ENCODE measurements around the gene TOP3B. TPM values are rescaled to one million over a fixed set of nuclear protein-coding genes. Genes with fewer than 3 reads are reported as not detected.

TOP3B gene
- polyA plus RNA-seq, 1 donor from 2014 or later = 33.7 TPM

DNA sequence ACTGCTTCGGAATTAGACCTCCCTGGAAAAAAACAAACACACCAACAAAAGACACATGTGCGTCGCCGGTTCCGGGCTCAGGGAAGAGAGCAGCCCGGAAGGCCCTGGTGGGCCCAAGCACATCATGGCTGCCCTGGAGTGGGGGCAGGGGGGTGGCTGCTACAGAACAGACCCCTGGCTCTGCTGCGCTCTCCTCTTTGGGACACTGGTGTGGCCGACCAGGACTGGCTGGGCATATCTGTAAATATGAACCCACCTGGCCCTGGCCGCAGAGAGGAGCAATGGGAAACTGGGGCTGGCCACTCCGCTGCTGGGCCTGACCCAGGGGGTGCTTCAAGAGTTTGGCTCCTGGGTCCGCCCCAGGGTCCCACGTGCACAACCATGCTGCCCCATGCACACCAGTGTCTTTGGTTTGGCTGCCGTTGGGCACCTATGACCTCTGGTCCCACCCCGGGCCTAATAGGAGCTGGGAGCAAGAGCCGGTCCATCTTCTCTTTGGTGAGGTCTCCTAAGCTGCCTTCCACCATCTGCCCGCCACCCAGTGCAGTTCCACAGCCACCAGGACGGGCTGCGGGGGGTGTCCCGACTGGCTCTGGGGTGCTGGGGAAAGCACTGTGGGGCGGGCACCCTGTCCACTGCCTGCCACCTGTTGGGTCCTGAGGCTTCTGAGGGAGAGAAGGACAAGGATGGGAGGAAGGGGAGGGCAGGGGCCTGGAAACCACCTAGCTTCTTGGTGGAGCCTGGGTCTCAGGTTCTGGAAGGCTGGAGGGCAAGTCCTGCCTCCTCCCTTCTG lies 60.0 kb downstream of the TOP3B start:
- Histone ChIP-seq H3K4me2 (ENCODE audit: low read length) (no peak overlapping the region), H3F3A (ENCODE audit: insufficient read depth, low read length, poor library complexity, severe bottlenecking) (no peaks in the 10 kb centered on the region), H3K9me3 (ENCODE audit: low read length) (no peaks in the 10 kb centered on the region), H3K9me2 (ENCODE audit: insufficient read depth, low read length) (no peaks in the 10 kb centered on the region), H3K79me2 (replicated peaks; ENCODE audit: insufficient read depth, low read length) (no peaks in the 10 kb centered on the region), H3K36me3 (ENCODE audit: insufficient read depth, low read length) (no peaks in the 10 kb centered on the region), H3K9ac (ENCODE audit: low read length) (no peak overlapping the region), H2AFZ (ENCODE audit: low read depth, low read length) (no peak overlapping the region), H3K4me3 (ENCODE audit: low read length) (no peak overlapping the region), H4K20me1 (ENCODE audit: insufficient read depth) (no peaks in the 10 kb centered on the region), H3K27me3 (ENCODE audit: insufficient read depth, low read depth, low read length) (no peaks in the 10 kb centered on the region), H3K27ac (ENCODE audit: low read length) (no peak overlapping the region)
- no peak for TF ChIP-seq EP300 (conservative IDR thresholded peaks at IDR 0.05; ENCODE audit: poor library complexity, severe bottlenecking)
- no peak for TF ChIP-seq EZH2 (IDR thresholded peaks at IDR 0.05; ENCODE audit: borderline replicate concordance, insufficient read depth, low read length, poor library complexity, severe bottlenecking)
- no peak for TF ChIP-seq TAF1 (IDR thresholded peaks at IDR 0.05; ENCODE audit: low read depth)
- no peak for TF ChIP-seq SMC3 (conservative IDR thresholded peaks at IDR 0.05; ENCODE audit: poor library complexity)
- no peak for TF ChIP-seq CTCF (IDR thresholded peaks at IDR 0.05; ENCODE audit: poor library complexity, severe bottlenecking)
- TF ChIP-seq, protein P1, sequence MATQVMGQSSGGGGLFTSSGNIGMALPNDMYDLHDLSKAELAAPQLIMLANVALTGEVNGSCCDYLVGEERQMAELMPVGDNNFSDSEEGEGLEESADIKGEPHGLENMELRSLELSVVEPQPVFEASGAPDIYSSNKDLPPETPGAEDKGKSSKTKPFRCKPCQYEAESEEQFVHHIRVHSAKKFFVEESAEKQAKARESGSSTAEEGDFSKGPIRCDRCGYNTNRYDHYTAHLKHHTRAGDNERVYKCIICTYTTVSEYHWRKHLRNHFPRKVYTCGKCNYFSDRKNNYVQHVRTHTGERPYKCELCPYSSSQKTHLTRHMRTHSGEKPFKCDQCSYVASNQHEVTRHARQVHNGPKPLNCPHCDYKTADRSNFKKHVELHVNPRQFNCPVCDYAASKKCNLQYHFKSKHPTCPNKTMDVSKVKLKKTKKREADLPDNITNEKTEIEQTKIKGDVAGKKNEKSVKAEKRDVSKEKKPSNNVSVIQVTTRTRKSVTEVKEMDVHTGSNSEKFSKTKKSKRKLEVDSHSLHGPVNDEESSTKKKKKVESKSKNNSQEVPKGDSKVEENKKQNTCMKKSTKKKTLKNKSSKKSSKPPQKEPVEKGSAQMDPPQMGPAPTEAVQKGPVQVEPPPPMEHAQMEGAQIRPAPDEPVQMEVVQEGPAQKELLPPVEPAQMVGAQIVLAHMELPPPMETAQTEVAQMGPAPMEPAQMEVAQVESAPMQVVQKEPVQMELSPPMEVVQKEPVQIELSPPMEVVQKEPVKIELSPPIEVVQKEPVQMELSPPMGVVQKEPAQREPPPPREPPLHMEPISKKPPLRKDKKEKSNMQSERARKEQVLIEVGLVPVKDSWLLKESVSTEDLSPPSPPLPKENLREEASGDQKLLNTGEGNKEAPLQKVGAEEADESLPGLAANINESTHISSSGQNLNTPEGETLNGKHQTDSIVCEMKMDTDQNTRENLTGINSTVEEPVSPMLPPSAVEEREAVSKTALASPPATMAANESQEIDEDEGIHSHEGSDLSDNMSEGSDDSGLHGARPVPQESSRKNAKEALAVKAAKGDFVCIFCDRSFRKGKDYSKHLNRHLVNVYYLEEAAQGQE (IDR thresholded peaks at IDR 0.05; ENCODE audit: borderline replicate concordance) = no peak

DNA sequence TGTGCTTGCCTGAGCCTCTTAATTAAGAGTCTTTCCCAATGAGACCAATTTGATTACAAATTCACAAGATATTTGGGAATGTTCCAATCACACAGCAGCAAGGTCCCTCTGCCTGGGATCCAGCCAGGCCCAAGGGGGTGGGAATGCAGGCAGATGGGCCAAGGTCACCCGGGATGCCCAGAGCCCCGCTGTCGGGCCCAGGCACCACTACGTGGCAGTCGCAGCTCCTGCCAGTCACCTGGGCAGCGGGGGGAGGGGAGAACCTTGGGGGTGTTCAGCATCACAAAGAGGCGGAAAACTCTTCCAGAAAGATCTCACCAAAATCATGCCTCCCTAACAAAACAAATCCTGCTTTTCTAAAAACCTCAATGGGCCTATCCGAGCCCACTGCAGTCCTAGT lies 60.9 kb downstream of the TOP3B start:
- Histone ChIP-seq H2AFZ (ENCODE audit: low read depth, low read length) (no peak overlapping the region), H3K4me2 (ENCODE audit: low read length) (no peak overlapping the region), H3F3A (ENCODE audit: insufficient read depth, low read length, poor library complexity, severe bottlenecking) (no peaks in the 10 kb centered on the region), H4K20me1 (ENCODE audit: insufficient read depth) (no peaks in the 10 kb centered on the region), H3K9me3 (ENCODE audit: low read length) (no peaks in the 10 kb centered on the region), H3K4me3 (ENCODE audit: low read length) (no peak overlapping the region), H3K36me3 (ENCODE audit: insufficient read depth, low read length) (no peaks in the 10 kb centered on the region), H3K79me2 (replicated peaks; ENCODE audit: insufficient read depth, low read length) (no peaks in the 10 kb centered on the region), H3K9ac (ENCODE audit: low read length) (no peak overlapping the region), H3K9me2 (ENCODE audit: insufficient read depth, low read length) (no peaks in the 10 kb centered on the region), H3K27ac (ENCODE audit: low read length) (no peak overlapping the region), H3K27me3 (ENCODE audit: insufficient read depth, low read depth, low read length) (no peaks in the 10 kb centered on the region)
- TF ChIP-seq RAD21 (conservative IDR thresholded peaks at IDR 0.05) (no peak), CTCF (IDR thresholded peaks at IDR 0.05; ENCODE audit: poor library complexity, severe bottlenecking) (no peak), SMC3 (conservative IDR thresholded peaks at IDR 0.05; ENCODE audit: poor library complexity) (no peak)
- TF ChIP-seq, protein P1 (IDR thresholded peaks at IDR 0.05; ENCODE audit: borderline replicate concordance) = no peak

Measured in neural cell (in vitro differentiated cells).